Measurements from ENCODE around the gene VKORC1.

Gene VKORC1

GRCh38 chr16:31129568-31130335 lies 35.2 kb upstream of the VKORC1 start:
- no peak for FAIRE-seq

GRCh38 chr16:31128711-31129567 lies 34.3 kb upstream of the VKORC1 start:
- FAIRE-seq = no peak

- no peak for FAIRE-seq
Measured at GRCh38 chr16:31127182-31127581, 32.6 kb upstream of the VKORC1 start.

DNA sequence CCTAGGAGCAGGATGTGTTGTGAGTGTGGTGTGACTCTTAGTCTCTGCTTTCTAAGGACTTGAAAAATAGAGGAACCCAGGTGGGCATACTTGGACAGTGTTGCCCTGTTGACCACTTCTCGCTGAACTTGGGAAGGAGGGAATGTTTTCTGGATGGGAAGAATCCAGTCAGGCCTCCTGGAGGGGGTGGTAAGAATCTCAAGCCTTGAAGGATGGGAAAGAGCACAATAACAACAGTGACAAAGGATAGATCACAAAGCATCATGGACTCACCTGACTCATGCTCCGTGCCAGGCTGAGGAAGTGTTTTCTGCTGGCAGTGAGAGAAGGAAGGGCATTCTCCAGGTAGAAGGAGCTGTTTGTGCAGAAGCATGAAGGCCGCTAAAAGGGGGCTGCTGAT lies 31.2 kb upstream of the VKORC1 start:
- FAIRE-seq = no peak

GRCh38 chr16:31120129-31120528 lies 25.5 kb upstream of the VKORC1 start:
- FAIRE-seq = no peak

GRCh38 chr16:31118223-31119155 lies 23.9 kb upstream of the VKORC1 start:
- no peak for FAIRE-seq

DNA sequence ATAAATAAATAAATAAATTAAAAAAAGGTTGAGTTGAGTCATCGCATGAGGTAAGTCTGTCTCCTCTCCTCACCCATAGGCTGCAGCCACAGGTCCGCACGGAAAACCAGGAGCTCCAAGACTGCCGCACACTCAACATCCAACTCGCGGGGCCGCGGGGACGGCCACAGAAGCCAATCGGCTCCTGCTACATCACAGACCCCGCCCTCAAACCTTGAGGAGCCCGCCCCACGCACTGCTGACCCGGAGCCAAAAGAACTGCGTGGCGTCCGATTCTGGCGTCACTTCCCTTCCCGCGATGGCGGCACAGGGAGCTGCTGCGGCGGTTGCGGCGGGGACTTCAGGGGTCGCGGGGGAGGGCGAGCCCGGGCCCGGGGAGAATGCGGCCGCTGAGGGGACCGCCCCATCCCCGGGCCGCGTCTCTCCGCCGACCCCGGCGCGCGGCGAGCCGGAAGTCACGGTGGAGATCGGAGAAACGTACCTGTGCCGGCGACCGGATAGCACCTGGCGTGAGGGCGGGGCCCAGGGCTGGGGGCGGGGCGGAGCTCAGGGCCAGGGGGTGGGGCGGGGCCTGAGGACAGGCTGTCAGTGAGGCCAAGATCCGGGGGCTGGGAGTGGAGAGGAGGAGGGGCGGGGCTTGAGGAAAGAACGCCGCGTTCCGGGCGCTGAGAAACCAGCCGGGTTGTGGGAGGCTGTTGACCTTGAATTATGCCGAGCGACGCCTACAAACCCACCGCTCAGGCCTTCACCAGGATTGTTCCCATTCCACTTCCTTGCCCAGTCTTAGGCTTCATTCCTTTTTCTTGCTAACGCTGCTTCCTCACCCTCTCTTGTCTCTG lies 23.0 kb upstream of the VKORC1 start, which contains the start of gene KAT8:
Gene KAT8 (plus strand): TSS at position 281 of the 839 bp plus-strand sequence. CDS start 18 bp downstream, at position 299.
- peak; percentile 81 for FAIRE-seq

GRCh38 chr16:31114468-31114867 lies 19.9 kb upstream of the VKORC1 start:
- no peak for FAIRE-seq

DNA sequence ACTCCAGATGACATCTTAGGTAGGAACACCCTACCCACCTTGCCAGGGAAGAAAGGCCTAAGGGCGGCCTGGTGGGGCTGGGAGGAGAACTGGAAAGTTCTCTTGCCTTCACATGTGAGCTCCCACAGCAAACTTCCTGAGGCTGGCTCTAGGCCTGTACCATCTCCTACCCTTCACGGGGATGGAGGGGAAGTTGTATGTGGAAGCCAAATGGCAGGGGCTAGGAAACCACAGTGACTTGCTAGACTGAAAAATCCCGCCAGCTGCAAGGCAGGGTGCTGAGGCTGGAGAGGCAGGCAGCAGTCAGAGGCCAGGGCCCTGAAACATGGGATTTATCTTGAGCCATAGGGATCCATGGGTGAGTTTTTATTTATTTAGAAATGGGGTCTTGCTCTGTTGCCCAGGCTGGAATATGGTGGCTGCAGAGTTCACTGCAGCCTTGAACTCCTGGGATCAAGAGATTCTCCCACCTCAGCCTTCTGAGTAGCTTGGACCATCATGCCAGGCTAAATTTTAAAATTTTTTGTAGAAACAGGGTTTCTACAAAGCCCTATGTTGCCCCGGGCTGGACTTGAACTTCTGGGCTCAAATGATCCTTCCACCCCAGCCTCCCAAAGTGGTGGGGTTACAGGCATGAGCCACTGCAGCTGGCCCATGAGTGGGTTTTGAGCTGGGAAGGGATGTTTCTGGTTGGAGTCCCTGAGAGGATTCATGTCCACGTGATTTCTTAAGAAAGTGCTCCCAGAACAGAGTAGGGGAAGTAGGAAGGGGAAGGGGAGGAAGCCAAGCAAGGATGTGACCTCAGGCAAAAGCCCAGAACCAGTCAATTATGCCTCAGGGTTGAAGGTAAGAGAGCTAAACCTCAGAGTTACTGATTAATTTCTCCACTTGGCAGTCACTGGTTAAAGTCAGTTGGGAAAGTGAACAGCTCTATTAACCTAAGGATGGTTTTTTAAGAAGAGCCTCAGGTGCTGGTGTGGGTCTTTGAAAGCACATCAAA lies 18.8 kb upstream of the VKORC1 start:
- no peak for FAIRE-seq

- FAIRE-seq = no peak
Measured at GRCh38 chr16:31112711-31113110, 18.1 kb upstream of the VKORC1 start.

GRCh38 chr16:31111881-31112466 lies 17.4 kb upstream of the VKORC1 start:
- no peak for FAIRE-seq

DNA sequence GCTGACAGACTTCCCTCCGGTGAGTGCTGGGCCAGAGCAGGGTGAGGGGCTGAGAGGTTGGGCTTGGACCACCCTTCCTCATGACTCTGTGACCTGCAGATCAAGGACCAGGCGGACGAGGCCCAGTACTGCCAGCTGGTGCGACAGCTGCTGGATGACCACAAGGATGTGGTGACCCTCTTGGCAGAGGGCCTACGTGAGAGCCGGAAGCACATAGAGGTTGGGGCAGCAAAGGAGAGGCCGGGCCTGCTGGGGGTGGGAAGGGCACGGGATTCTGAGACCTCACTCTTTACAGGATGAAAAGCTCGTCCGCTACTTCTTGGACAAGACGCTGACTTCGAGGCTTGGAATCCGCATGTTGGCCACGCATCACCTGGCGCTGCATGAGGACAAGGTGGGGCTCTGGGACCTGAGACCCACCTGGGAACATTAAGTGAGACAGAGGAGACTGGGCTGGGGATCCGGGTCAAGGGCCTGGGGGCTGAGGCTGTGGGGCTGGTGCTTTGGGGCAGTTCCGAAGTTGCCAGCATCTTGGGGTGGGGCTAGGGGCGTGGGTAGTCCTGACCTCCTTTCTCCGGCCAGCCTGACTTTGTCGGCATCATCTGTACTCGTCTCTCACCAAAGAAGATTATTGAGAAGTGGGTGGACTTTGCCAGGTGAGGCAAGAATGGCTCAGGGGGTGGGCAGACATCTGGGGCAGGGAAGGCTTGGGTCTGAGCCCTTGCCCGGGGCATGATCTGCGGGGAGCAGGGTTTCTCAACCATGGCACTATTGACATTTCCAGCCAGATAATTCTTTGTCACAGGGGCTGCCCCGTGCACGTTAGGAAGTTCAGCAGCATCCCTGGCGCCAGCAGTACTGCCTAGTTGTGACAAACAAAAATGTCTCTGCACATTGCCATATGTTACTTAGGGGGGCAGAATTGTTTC lies 15.8 kb upstream of the VKORC1 start:
- no peak for FAIRE-seq

DNA sequence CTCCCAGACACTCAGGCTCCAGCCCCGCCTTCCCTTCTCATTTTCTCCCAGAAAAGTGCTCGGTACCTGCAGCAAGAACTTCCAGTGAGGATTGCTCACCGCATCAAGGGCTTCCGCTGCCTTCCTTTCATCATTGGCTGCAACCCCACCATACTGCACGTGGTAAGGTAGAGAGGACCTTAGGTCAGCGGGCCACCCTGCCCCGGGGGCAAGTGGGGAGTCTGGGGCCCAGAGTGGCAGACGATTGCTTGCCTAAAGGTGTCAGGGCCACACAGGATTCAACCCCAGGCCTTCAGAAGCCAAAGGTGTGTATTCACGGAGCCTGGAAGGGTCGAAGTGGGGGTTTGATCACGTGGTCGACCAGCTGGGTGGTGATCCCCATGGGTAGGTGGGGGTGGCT lies 15.0 kb upstream of the VKORC1 start:
- no peak for FAIRE-seq

DNA sequence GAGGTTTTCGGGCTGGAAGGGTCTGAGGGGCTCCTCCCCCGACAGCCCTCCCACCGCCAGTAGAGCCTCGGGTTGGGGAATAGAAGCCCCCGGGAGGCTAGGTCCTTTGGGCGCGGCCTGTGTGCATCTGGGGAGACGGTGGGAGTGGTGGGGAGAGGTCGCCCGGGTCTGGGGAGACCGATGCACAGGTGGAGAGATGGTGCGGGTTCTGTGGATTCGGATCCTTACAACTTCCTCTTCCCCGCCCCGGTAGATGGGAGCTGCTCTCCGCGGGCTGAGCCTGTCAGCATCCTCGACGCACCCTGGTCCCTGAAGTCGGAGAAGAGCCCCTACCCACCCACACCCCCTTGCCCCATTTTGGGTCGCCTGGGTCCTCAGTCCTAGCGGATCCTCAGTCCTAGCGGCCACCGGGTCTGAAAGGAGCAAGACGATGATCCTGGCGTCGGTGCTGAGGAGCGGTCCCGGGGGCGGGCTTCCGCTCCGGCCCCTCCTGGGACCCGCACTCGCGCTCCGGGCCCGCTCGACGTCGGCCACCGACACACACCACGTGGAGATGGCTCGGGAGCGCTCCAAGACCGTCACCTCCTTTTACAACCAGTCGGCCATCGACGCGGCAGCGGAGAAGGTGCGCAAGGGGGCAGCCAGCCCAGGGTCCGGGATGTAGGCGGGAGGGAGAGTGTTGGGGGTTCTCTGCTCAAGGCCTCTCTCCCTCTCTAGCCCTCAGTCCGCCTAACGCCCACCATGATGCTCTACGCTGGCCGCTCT lies 14.4 kb upstream of the VKORC1 start:
- no peak for FAIRE-seq

DNA sequence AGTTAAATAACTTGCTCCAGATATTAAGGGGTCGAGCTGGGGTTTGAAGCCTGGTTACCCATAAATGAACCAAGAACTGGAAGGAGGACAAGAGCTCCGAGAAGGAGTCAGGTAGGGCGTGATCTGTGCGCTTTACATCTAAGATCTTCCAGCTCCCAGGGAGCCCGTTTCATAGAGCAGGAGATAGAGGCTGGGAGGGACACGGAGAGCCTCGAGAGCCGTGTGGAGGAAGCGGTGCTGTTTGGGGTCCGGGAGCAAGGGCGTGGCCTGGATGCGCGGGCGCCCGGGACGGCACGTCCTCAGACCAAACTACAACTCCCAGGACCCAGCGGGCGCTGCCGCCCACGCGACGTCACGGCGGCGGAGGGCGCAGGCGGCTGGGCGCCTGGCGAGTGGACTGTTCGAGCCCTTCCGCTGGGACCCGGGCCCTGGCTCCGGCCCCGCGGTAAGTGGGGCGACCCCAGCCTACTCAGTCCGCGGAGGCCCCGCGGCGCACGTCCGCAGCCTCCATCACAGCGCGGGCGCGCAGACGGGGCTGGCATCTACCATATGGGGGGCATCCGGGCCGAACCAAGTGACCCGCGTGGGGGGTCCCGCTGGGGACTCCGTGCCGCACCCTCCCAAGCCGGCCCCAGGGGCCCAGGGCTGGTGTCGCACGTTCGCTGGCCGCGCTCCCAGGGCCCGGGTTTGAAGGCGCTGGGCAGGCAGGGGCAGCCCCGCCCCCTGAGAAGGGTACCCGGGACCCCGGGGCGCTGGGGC lies 13.6 kb upstream of the VKORC1 start, which contains the start of gene BCKDK:
Gene BCKDK (plus strand): TSS at position 352 of the 759 bp plus-strand sequence. CDS start 838 bp downstream, outside the sequence.
- FAIRE-seq = no peak

GRCh38 chr16:31107465-31107867 lies 12.9 kb upstream of the VKORC1 start:
- FAIRE-seq = no peak
